ENCODE results near the gene SRGAP1. TPM values are rescaled to one million over a fixed set of nuclear protein-coding genes. Genes with fewer than 3 reads are reported as not detected.

Gene SRGAP1
- total and polyA plus RNA-seq, 2 donors, result 0.82 to 1.3 TPM

DNA sequence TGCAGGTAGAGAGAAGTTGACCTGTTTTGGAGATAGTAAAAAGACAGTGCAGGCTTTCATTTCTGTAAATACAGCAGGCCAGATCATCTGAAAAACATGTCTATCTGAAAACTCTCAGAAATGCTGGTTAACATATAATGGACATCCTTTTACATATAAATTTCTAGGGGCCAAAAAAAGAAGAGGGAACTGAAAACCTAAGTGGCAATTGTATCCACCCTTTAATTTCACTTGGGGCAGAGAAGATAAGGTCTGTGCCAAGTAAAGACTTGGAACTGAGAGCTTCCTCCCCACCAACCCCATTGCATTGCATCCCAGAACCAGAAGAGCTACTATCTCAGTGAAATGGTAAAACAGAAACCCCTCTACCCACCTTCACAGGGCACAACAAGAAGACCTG, 141.0 kb downstream of the SRGAP1 start:
- no peaks in the 10 kb centered on the region for H3K9me3 ChIP-seq (ENCODE audit: control insufficient read depth in 2 of 2, insufficient read depth in 1 of 2, low read length in 1 of 2)
- DNase-seq (ENCODE audit: low read depth in 6 of 9, low spot score in 9 of 9), result no peak

GRCh38 chr12:63985945-63986344, 141.4 kb downstream of the SRGAP1 start:
- H3K36me3 ChIP-seq (ENCODE audit: control insufficient read depth in 2 of 2, insufficient read depth in 2 of 2, low read length in 1 of 2), result no peaks in the 10 kb centered on the region
- 96% methylated on average over 2 of the region's 2 CpGs for WGBS
- no peak for DNase-seq (ENCODE audit: low read depth in 6 of 9, low spot score in 9 of 9)
- no peak overlapping the region for H3K27ac ChIP-seq (ENCODE audit: low read depth in 1 of 2, low read length in 1 of 2)
- H3K27me3 ChIP-seq (ENCODE audit: control insufficient read depth in 2 of 2, insufficient read depth in 1 of 2, low read length in 1 of 2), result no peaks in the 10 kb centered on the region
- no peaks in the 10 kb centered on the region for H3K4me1 ChIP-seq (ENCODE audit: control insufficient read depth in 2 of 2, insufficient read depth in 2 of 2, low read length in 2 of 2)
- no peak overlapping the region for H3K4me3 ChIP-seq (ENCODE audit: low read length in 2 of 2)
- no peaks in the 10 kb centered on the region for H3K9me3 ChIP-seq (ENCODE audit: control insufficient read depth in 2 of 2, insufficient read depth in 1 of 2, low read length in 1 of 2)

More for the DNA sequence above, 141.0 kb downstream of the SRGAP1 start:
- Histone ChIP-seq H3K27ac (ENCODE audit: low read depth in 1 of 2, low read length in 1 of 2) (no peak overlapping the region), H3K27me3 (ENCODE audit: control insufficient read depth in 2 of 2, insufficient read depth in 1 of 2, low read length in 1 of 2) (no peaks in the 10 kb centered on the region), H3K4me3 (ENCODE audit: low read length in 2 of 2) (no peak overlapping the region), H3K4me1 (ENCODE audit: control insufficient read depth in 2 of 2, insufficient read depth in 2 of 2, low read length in 2 of 2) (no peaks in the 10 kb centered on the region), H3K36me3 (ENCODE audit: control insufficient read depth in 2 of 2, insufficient read depth in 2 of 2, low read length in 1 of 2) (no peaks in the 10 kb centered on the region)

- Histone ChIP-seq H3K27me3 (ENCODE audit: control insufficient read depth in 2 of 2, insufficient read depth in 1 of 2, low read length in 1 of 2) (no peaks in the 10 kb centered on the region), H3K9me3 (ENCODE audit: control insufficient read depth in 2 of 2, insufficient read depth in 1 of 2, low read length in 1 of 2) (no peaks in the 10 kb centered on the region), H3K27ac (ENCODE audit: low read depth in 1 of 2, low read length in 1 of 2) (no peak overlapping the region), H3K36me3 (ENCODE audit: control insufficient read depth in 2 of 2, insufficient read depth in 2 of 2, low read length in 1 of 2) (no peaks in the 10 kb centered on the region), H3K4me1 (ENCODE audit: control insufficient read depth in 2 of 2, insufficient read depth in 2 of 2, low read length in 2 of 2) (no peaks in the 10 kb centered on the region), H3K4me3 (ENCODE audit: low read length in 2 of 2) (no peak overlapping the region)
- no peak for DNase-seq (ENCODE audit: low read depth in 6 of 9, low spot score in 9 of 9)
- 89% methylated on average over 2 of the region's 2 CpGs for WGBS
These were observed 144.9 kb downstream of the SRGAP1 start for GRCh38 chr12:63989301-63989845.

- 96% methylated on average over 7 of the region's 7 CpGs for WGBS
- Histone ChIP-seq H3K4me3 (ENCODE audit: low read length in 2 of 2) (no peak overlapping the region), H3K27me3 (ENCODE audit: control insufficient read depth in 2 of 2, insufficient read depth in 1 of 2, low read length in 1 of 2) (no peaks in the 10 kb centered on the region), H3K36me3 (ENCODE audit: control insufficient read depth in 2 of 2, insufficient read depth in 2 of 2, low read length in 1 of 2) (no peaks in the 10 kb centered on the region), H3K27ac (ENCODE audit: low read depth in 1 of 2, low read length in 1 of 2) (no peak overlapping the region), H3K4me1 (ENCODE audit: control insufficient read depth in 2 of 2, insufficient read depth in 2 of 2, low read length in 2 of 2) (no peaks in the 10 kb centered on the region), H3K9me3 (ENCODE audit: control insufficient read depth in 2 of 2, insufficient read depth in 1 of 2, low read length in 1 of 2) (no peaks in the 10 kb centered on the region)
- no peak for DNase-seq (ENCODE audit: low read depth in 6 of 9, low spot score in 9 of 9)
These were observed 146.5 kb downstream of the SRGAP1 start for GRCh38 chr12:63990828-63991547.

GRCh38 chr12:63994704-63995103, 150.2 kb downstream of the SRGAP1 start:
- 94% methylated on average over 2 of the region's 2 CpGs for WGBS
- no peaks in the 10 kb centered on the region for H3K27me3 ChIP-seq (ENCODE audit: control insufficient read depth in 2 of 2, insufficient read depth in 1 of 2, low read length in 1 of 2)
- no peak overlapping the region for H3K4me3 ChIP-seq (ENCODE audit: low read length in 2 of 2)
- no peak overlapping the region for H3K27ac ChIP-seq (ENCODE audit: low read depth in 1 of 2, low read length in 1 of 2)
- H3K9me3 ChIP-seq (ENCODE audit: control insufficient read depth in 2 of 2, insufficient read depth in 1 of 2, low read length in 1 of 2), result no peaks in the 10 kb centered on the region
- no peak for DNase-seq (ENCODE audit: low read depth in 6 of 9, low spot score in 9 of 9)
- H3K4me1 ChIP-seq (ENCODE audit: control insufficient read depth in 2 of 2, insufficient read depth in 2 of 2, low read length in 2 of 2), result no peaks in the 10 kb centered on the region
- no peaks in the 10 kb centered on the region for H3K36me3 ChIP-seq (ENCODE audit: control insufficient read depth in 2 of 2, insufficient read depth in 2 of 2, low read length in 1 of 2)

GRCh38 chr12:63995512-63995911, 151.0 kb downstream of the SRGAP1 start:
- H3K4me1 ChIP-seq (ENCODE audit: control insufficient read depth in 2 of 2, insufficient read depth in 2 of 2, low read length in 2 of 2), result no peaks in the 10 kb centered on the region
- no peaks in the 10 kb centered on the region for H3K36me3 ChIP-seq (ENCODE audit: control insufficient read depth in 2 of 2, insufficient read depth in 2 of 2, low read length in 1 of 2)
- H3K4me3 ChIP-seq (ENCODE audit: low read length in 2 of 2), result no peak overlapping the region
- H3K27ac ChIP-seq (ENCODE audit: low read depth in 1 of 2, low read length in 1 of 2), result no peak overlapping the region
- no peaks in the 10 kb centered on the region for H3K27me3 ChIP-seq (ENCODE audit: control insufficient read depth in 2 of 2, insufficient read depth in 1 of 2, low read length in 1 of 2)
- H3K9me3 ChIP-seq (ENCODE audit: control insufficient read depth in 2 of 2, insufficient read depth in 1 of 2, low read length in 1 of 2), result no peaks in the 10 kb centered on the region
- DNase-seq (ENCODE audit: low read depth in 6 of 9, low spot score in 9 of 9), result no peak

- Histone ChIP-seq H3K27me3 (ENCODE audit: control insufficient read depth in 2 of 2, insufficient read depth in 1 of 2, low read length in 1 of 2) (no peaks in the 10 kb centered on the region), H3K36me3 (ENCODE audit: control insufficient read depth in 2 of 2, insufficient read depth in 2 of 2, low read length in 1 of 2) (no peaks in the 10 kb centered on the region), H3K9me3 (ENCODE audit: control insufficient read depth in 2 of 2, insufficient read depth in 1 of 2, low read length in 1 of 2) (no peaks in the 10 kb centered on the region), H3K4me3 (ENCODE audit: low read length in 2 of 2) (no peak overlapping the region), H3K27ac (ENCODE audit: low read depth in 1 of 2, low read length in 1 of 2) (no peak overlapping the region), H3K4me1 (ENCODE audit: control insufficient read depth in 2 of 2, insufficient read depth in 2 of 2, low read length in 2 of 2) (no peaks in the 10 kb centered on the region)
- DNase-seq (ENCODE audit: low read depth in 6 of 9, low spot score in 9 of 9), result no peak
- WGBS, result 96% methylated on average over 1 of the region's 1 CpG
These were observed 152.1 kb downstream of the SRGAP1 start for GRCh38 chr12:63996556-63996955.

DNA sequence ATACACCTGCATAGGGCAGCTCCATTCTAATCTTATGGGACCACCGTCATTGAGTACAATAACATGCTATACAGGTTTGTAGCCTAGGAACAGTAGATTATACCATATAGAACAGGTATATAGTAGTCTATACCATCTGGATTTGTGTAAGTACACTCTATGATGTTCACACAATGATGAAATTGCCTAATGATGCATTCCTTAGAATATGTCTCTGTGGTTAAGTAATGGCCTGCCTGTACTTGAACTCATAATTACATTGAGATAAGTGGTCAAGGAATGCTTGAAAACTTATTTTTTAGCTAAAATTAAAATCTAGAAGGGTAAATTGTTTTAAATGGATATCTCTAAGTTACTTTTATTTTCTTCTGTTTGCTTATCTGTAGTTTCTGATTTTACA, 152.7 kb downstream of the SRGAP1 start:
- no peaks in the 10 kb centered on the region for H3K9me3 ChIP-seq (ENCODE audit: control insufficient read depth in 2 of 2, insufficient read depth in 1 of 2, low read length in 1 of 2)
- H3K4me1 ChIP-seq (ENCODE audit: control insufficient read depth in 2 of 2, insufficient read depth in 2 of 2, low read length in 2 of 2), result no peaks in the 10 kb centered on the region
- H3K36me3 ChIP-seq (ENCODE audit: control insufficient read depth in 2 of 2, insufficient read depth in 2 of 2, low read length in 1 of 2), result no peaks in the 10 kb centered on the region
- no peak for DNase-seq (ENCODE audit: low read depth in 6 of 9, low spot score in 9 of 9)
- 97% methylated on average over 1 of the region's 1 CpG for WGBS
- H3K27me3 ChIP-seq (ENCODE audit: control insufficient read depth in 2 of 2, insufficient read depth in 1 of 2, low read length in 1 of 2), result no peaks in the 10 kb centered on the region
- H3K27ac ChIP-seq (ENCODE audit: low read depth in 1 of 2, low read length in 1 of 2), result no peak overlapping the region
- H3K4me3 ChIP-seq (ENCODE audit: low read length in 2 of 2), result no peak overlapping the region

DNA sequence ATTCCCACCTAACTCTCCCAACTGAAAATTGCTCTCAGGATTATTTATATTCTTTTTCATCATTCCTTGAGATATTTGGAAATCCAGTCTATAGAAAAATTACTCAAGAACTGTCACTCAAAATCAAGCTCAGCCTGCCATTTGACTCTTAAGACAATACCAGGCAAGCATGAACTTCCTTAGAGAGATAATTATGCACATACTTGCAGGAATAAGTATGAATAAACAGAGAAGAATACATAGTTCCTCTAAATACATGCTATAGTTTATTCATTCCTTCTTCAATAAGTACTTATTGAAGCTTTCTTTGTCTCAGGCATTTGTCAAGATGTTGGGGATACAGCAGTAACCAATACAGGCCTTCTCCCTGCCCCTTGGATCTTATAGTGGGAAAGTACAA, 154.1 kb downstream of the SRGAP1 start:
- Histone ChIP-seq H3K27ac (ENCODE audit: low read depth in 1 of 2, low read length in 1 of 2) (no peak overlapping the region), H3K9me3 (ENCODE audit: control insufficient read depth in 2 of 2, insufficient read depth in 1 of 2, low read length in 1 of 2) (no peaks in the 10 kb centered on the region), H3K4me3 (ENCODE audit: low read length in 2 of 2) (no peak overlapping the region), H3K27me3 (ENCODE audit: control insufficient read depth in 2 of 2, insufficient read depth in 1 of 2, low read length in 1 of 2) (no peaks in the 10 kb centered on the region), H3K36me3 (ENCODE audit: control insufficient read depth in 2 of 2, insufficient read depth in 2 of 2, low read length in 1 of 2) (no peaks in the 10 kb centered on the region), H3K4me1 (ENCODE audit: control insufficient read depth in 2 of 2, insufficient read depth in 2 of 2, low read length in 2 of 2) (no peaks in the 10 kb centered on the region)
- DNase-seq (ENCODE audit: low read depth in 6 of 9, low spot score in 9 of 9), result no peak
